ENCODE measurements around the gene MSMB. TPM values are rescaled to one million over a fixed set of nuclear protein-coding genes. Genes with fewer than 3 reads are reported as not detected.

Gene MSMB
- total and polyA plus RNA-seq, 9 of the 15 experiments (the other 6 are each of a cell fraction or from before 2014, with no cell fraction given), result 0.21 to 0.60 TPM; not detected in 7

GRCh38 chr10:46017733-46018132 lies 28.3 kb downstream of the MSMB start (continued):
- 0 out of 2 replicates have a peak, but pooled peaks have one; percentile 5 for TF ChIP-seq BACH1 (tag; IDR thresholded peaks at IDR 0.05)

GRCh38 chr10:46016811-46017210 lies 29.3 kb downstream of the MSMB start:
- in situ Hi-C loops (cut with MboI), result no loop called here
- 94% methylated on average over 1 of the region's 1 CpG for WGBS (ENCODE audit: insufficient coverage, low coverage, missing lambda C conversion rate)
- no peaks in the 10 kb centered on the region for H3K27me3 ChIP-seq (ENCODE audit: control insufficient read depth in 2 of 2, insufficient read depth in 2 of 2, low read length in 2 of 2)
- peaks cover 19% of the 10 kb centered on the region for H4K20me1 ChIP-seq (replicated peaks; ENCODE audit: control insufficient read depth, insufficient read depth, low read length)
- no peak for FAIRE-seq
- H3K9ac ChIP-seq (ENCODE audit: insufficient read depth in 1 of 2, low read depth in 2 of 2, low read length in 2 of 2), result no peak overlapping the region
- BruUV-seq (replicated peaks), result no TSS peak
- intact Hi-C loops (cut with micrococcal nuclease), result no loop called here
- H3K79me2 ChIP-seq (ENCODE audit: control insufficient read depth, insufficient read depth, low read length), result peaks cover 89% of the 10 kb centered on the region
- no peak for DNase-seq (ENCODE audit: extremely low read depth in 1 of 4, low spot score in 3 of 4)
- H3K9me3 ChIP-seq (replicated peaks; ENCODE audit: control insufficient read depth, insufficient read depth, low read depth, low read length), result no peaks in the 10 kb centered on the region
- ChIA-PET CTCF (ENCODE audit: low intra/inter-chr PET ratio) (no interaction called here), POLR2A (interaction anchor here (0.6 to 11.8 kb wide), 4 partner anchors 9 to 91 kb away, joined by 3 to 136 read pairs (median 5); no protein-coding TSS in a partner anchor)
- no peak overlapping the region for H2AFZ ChIP-seq (ENCODE audit: low read depth, low read length)
- no peaks in the 10 kb centered on the region for H3K9me1 ChIP-seq (ENCODE audit: control insufficient read depth, insufficient read depth, low read length)
- ATAC-seq, result no peak
- H3K27ac ChIP-seq (ENCODE audit: extremely low read depth, low read depth, low read length), result peak overlapping the region; percentile 5; the same call in 1 of the 3 replicates
- no peak overlapping the region for H3K4me3 ChIP-seq
- no peak overlapping the region for H3K4me2 ChIP-seq (ENCODE audit: insufficient read depth, low read length)
- TF ChIP-seq XRCC4 (IDR thresholded peaks at IDR 0.05; ENCODE audit: extremely low read depth, insufficient read depth, insufficient read length) (no peak), ZC3H4 (CRISPR knock-in tag; IDR thresholded peaks at IDR 0.05; ENCODE audit: borderline replicate concordance) (no peak), PHB2 (IDR thresholded peaks at IDR 0.05; ENCODE audit: low read depth) (0 out of 2 replicates have a peak, but pooled peaks have one; percentile 19)
- H3K36me3 ChIP-seq (ENCODE audit: control insufficient read depth, insufficient read depth, low read length), result peaks cover 81% of the 10 kb centered on the region
- H3K4me1 ChIP-seq (replicated peaks in 1 of 2; ENCODE audit: control insufficient read depth in 2 of 2, insufficient read depth in 2 of 2, low read length in 2 of 2), result peaks cover 18 to 46% of the 10 kb centered on the region in 2 experiments

- Histone ChIP-seq H3K4me2 (ENCODE audit: insufficient read depth, low read length) (no peak overlapping the region), H3K27me3 (ENCODE audit: control insufficient read depth in 2 of 2, insufficient read depth in 2 of 2, low read length in 2 of 2) (no peaks in the 10 kb centered on the region), H3K27ac (ENCODE audit: extremely low read depth, low read depth, low read length) (no peak overlapping the region; the same call in 2 of the 3 replicates), H3K4me1 (replicated peaks in 1 of 2; ENCODE audit: control insufficient read depth in 2 of 2, insufficient read depth in 2 of 2, low read length in 2 of 2) (peaks cover 12 to 44% of the 10 kb centered on the region in 2 experiments), H4K20me1 (replicated peaks; ENCODE audit: control insufficient read depth, insufficient read depth, low read length) (peaks cover 19% of the 10 kb centered on the region), H3K9ac (ENCODE audit: insufficient read depth in 1 of 2, low read depth in 2 of 2, low read length in 2 of 2) (no peak overlapping the region), H3K79me2 (ENCODE audit: control insufficient read depth, insufficient read depth, low read length) (peaks cover 82% of the 10 kb centered on the region), H3K9me1 (ENCODE audit: control insufficient read depth, insufficient read depth, low read length) (no peaks in the 10 kb centered on the region), H3K4me3 (no peak overlapping the region), H2AFZ (ENCODE audit: low read depth, low read length) (no peak overlapping the region), H3K36me3 (ENCODE audit: control insufficient read depth, insufficient read depth, low read length) (peaks cover 82% of the 10 kb centered on the region), H3K9me3 (replicated peaks; ENCODE audit: control insufficient read depth, insufficient read depth, low read depth, low read length) (no peaks in the 10 kb centered on the region)
- in situ Hi-C loops (cut with MboI), result no loop called here
- ATAC-seq (no peak), DNase-seq (ENCODE audit: extremely low read depth in 1 of 4, low spot score in 3 of 4) (no peak), FAIRE-seq (no peak)
- intact Hi-C loops (cut with micrococcal nuclease), result no loop called here
- BruUV-seq (replicated peaks), result no TSS peak
- POLR2A ChIA-PET, result interaction anchor here (1.3 to 11.8 kb wide), 3 partner anchors 9 to 15 kb away, joined by 4 to 136 read pairs (median 6); no protein-coding TSS in a partner anchor
- 97% methylated on average over 5 of the region's 5 CpGs for WGBS (ENCODE audit: insufficient coverage, low coverage, missing lambda C conversion rate)
- CTCF ChIA-PET (ENCODE audit: low intra/inter-chr PET ratio), result no interaction called here
- TF ChIP-seq DACH1 (IDR thresholded peaks at IDR 0.05; ENCODE audit: partially characterized antibody) (no peak), CC2D1A (IDR thresholded peaks at IDR 0.05) (no peak), MEF2A (IDR thresholded peaks at IDR 0.05; ENCODE audit: control insufficient read depth, low read depth, low read length) (no peak), ZNF780A (CRISPR knock-in tag; IDR thresholded peaks at IDR 0.05) (no peak), FOXK1 (CRISPR knock-in tag; IDR thresholded peaks at IDR 0.05; ENCODE audit: borderline replicate concordance) (no peak), ESRRA (IDR thresholded peaks at IDR 0.05; ENCODE audit: borderline replicate concordance, low read depth) (no peak), PHTF2 (CRISPR knock-in tag; IDR thresholded peaks at IDR 0.05) (peak; percentile 53; the same call in 1 of the 2 replicates)
Observed at GRCh38 chr10:46016190-46016589, 29.9 kb downstream of the MSMB start.
